HepG2 (cell line): ENCODE data around the gene RCC1. TPM values are rescaled to one million over a fixed set of nuclear protein-coding genes. Genes with fewer than 3 reads are reported as not detected.
A peak's percentile ranks its signal among the peaks of the same experiment; 100 is the strongest.

Source experiments
- CBFB ChIP-seq: sonication (generic); formaldehyde crosslinking; IDR thresholded peaks from 2 replicates; pipeline ENCODE4 v1.4.0; 2020; ENCODE audit warnings: missing genetic modification reagents
- GABPA ChIP-seq, 2 experiments: IDR thresholded peaks; 2 replicates each; pipeline ENCODE4 v1.6.1; 2011 to 2016; ENCODE audit warnings: low read depth in 2 of 2, low read length in 1 of 2, missing biosample characterization in 1 of 2, missing genetic modification characterization in 1 of 2
- HMGA1 ChIP-seq: sonication (generic); formaldehyde crosslinking; conservative IDR thresholded peaks from 2 replicates; pipeline ENCODE4 v1.4.0; 2020; ENCODE audit warnings: missing genetic modification reagents
- KDM4B ChIP-seq: sonication (generic); formaldehyde crosslinking; IDR thresholded peaks from 2 replicates; pipeline ENCODE4 v1.4.0; 2020; ENCODE audit warnings: missing genetic modification reagents
- MBD4 ChIP-seq: IDR thresholded peaks from 2 replicates; pipeline ENCODE4 v1.6.1; 2012; ENCODE audit warnings: low read length, inconsistent platforms, borderline replicate concordance
- MIER2 ChIP-seq: IDR thresholded peaks from 2 replicates; pipeline ENCODE4 v1.6.1; 2016; ENCODE audit warnings: missing biosample characterization, missing genetic modification reagents
- MTF2 ChIP-seq: sonication (generic); formaldehyde crosslinking; IDR thresholded peaks from 2 replicates; pipeline ENCODE4 v1.5.0; 2020; ENCODE audit warnings: missing genetic modification reagents, borderline replicate concordance
- NFIB ChIP-seq: sonication (generic); formaldehyde crosslinking; IDR thresholded peaks from 2 replicates; pipeline ENCODE4 v1.9.0; 2021; ENCODE audit warnings: missing genetic modification reagents, mild to moderate bottlenecking, borderline replicate concordance
- NONO ChIP-seq, 2 experiments: fragments of 450-650 bp in 1 of 2; sonication (generic) in 1 of 2; formaldehyde crosslinking in 1 of 2; IDR thresholded peaks in 1 of 2; conservative IDR thresholded peaks in 1 of 2; 2 replicates each; pipeline versions ENCODE4 v1.6.1 to v1.8.0; 2017 to 2022; ENCODE audit warnings: mild to moderate bottlenecking in 1 of 2, missing genetic modification reagents in 1 of 2, moderate library complexity in 1 of 2
- NR2C2 ChIP-seq: sonication (generic); formaldehyde crosslinking; IDR thresholded peaks from 2 replicates; pipeline ENCODE4 v1.4.0; 2020; ENCODE audit warnings: missing genetic modification reagents, mild to moderate bottlenecking, moderate library complexity, borderline replicate concordance
- PHF5A ChIP-seq: IDR thresholded peaks from one replicate; pipeline ENCODE4 v1.6.1; 2018; ENCODE audit warnings: low read depth, missing genetic modification reagents; ENCODE audit not compliant: unreplicated experiment
- PHF8 ChIP-seq: sonication (generic); formaldehyde crosslinking; IDR thresholded peaks from 2 replicates; pipeline ENCODE4 v1.5.0; 2020; ENCODE audit warnings: missing genetic modification reagents
- RARG ChIP-seq: sonication (generic); formaldehyde crosslinking; IDR thresholded peaks from 2 replicates; pipeline ENCODE4 v1.4.0; 2020; ENCODE audit warnings: low read depth, mild to moderate bottlenecking, missing genetic modification reagents
- TOE1 ChIP-seq: sonication (generic); formaldehyde crosslinking; IDR thresholded peaks from 2 replicates; pipeline ENCODE4 v1.4.0; 2020; ENCODE audit warnings: mild to moderate bottlenecking, missing genetic modification reagents
- ZMAT3 ChIP-seq: sonication (generic); formaldehyde crosslinking; conservative IDR thresholded peaks from 2 replicates; pipeline ENCODE4 v1.7.0; 2021; ENCODE audit warnings: missing genetic modification reagents
- ZNF12 ChIP-seq: sonication (generic); formaldehyde crosslinking; IDR thresholded peaks from 2 replicates; pipeline ENCODE4 v1.5.0; 2020; ENCODE audit warnings: missing genetic modification reagents
- ZNF564 ChIP-seq: sonication (generic); formaldehyde crosslinking; IDR thresholded peaks from 2 replicates; pipeline ENCODE4 v1.8.1; 2023; ENCODE audit warnings: mild to moderate bottlenecking, missing genetic modification reagents
- polyA plus RNA-seq, 8 experiments: library from polyadenylated mRNA; depleted of rRNA in 3 of 8; stranded (reverse) in 7 of 8; unstranded in 1 of 8; fragments of >200 nt; fragmentation: Illumina TruSeq in 4 of 8; extraction: Trizol in 4 of 8; gene quantifications; 2 replicates each; pipeline versions ENCODE4 v1.2.1 to v1.2.3, GENCODE V29; 2011 to 2016; ENCODE audit warnings: low read depth in 4 of 8, missing spikeins in 1 of 8, mixed read lengths in 1 of 8; ENCODE audit not compliant: insufficient read depth in 1 of 8
- total RNA-seq, 5 experiments: library from RNA; depleted of rRNA; stranded (reverse); fragments of >200 nt; fragmentation: Illumina TruSeq; extraction: Trizol; gene quantifications; 2 replicates each; pipeline ENCODE4 v1.2.3, GENCODE V29; 2016; ENCODE audit warnings: low read depth in 1 of 5
- TF ChIP-seq, protein P1 (sequence below): sonication (generic); formaldehyde crosslinking; IDR thresholded peaks from 2 replicates; pipeline ENCODE4 v1.9.0; 2021; ENCODE audit warnings: missing genetic modification reagents, borderline replicate concordance
- TF ChIP-seq, protein P2 (sequence below): sonication (generic); formaldehyde crosslinking; IDR thresholded peaks from 2 replicates; pipeline ENCODE4 v1.5.0; 2020; ENCODE audit warnings: missing genetic modification reagents
- TF ChIP-seq, protein P3 (sequence below): sonication (generic); formaldehyde crosslinking; IDR thresholded peaks from 2 replicates; pipeline ENCODE4 v1.5.1; 2020; ENCODE audit warnings: mild to moderate bottlenecking, missing genetic modification reagents
- TF ChIP-seq, protein P4 (sequence below): sonication (generic); formaldehyde crosslinking; IDR thresholded peaks from 2 replicates; pipeline ENCODE4 v1.5.1; 2020; ENCODE audit warnings: missing genetic modification reagents, mild to moderate bottlenecking, borderline replicate concordance

The RCC1 gene
- total and polyA plus RNA-seq, 2 of the 13 experiments (the other 11 are each of a cell fraction or from before 2014, with no cell fraction given), result 47.2 to 80.8 TPM

DNA sequence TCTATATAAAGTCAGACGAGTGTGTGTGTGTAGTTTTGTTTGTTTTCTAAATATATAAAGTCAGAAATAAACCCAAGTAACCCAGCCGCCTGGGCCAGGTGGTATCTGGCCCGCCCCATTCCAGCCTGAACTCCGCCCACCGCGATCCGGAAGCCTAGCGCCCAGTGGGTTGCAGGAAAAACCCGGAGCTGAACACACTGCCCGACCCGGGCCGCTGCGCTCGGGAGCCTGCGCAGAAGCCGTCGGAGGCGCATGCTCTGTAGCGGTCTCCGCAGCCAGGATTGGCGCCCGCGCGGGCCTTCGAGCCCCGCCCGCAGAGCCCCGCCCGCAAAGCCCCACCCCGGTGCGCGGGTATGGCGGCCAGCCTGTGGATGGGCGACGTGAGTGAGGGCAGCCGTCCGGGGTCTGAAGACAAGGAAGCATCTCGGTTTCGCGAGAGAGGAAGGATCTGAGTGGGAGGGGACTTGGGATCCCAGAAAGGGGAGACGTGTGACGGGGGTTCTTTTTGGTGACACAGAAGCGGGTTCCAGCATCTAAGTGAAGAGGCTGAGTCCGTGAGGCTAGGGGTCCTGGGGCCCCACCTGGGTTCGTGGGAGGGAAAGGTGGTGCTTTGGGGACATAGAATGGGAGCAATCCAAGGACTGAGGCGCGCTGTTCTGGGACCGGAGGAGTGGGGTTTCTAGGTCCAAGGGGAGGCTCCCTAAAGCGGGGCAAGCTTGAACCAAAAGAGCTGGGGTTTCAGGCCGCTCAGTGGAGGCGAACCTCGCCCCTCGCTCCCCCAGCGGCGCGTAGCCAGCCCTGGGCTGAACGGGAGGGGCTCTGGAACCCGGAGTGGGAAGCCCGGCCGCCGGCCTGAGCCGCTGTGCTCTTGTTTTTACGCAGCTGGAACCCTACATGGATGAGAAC is 47.2 kb downstream of the RCC1 start, which contains the start of gene TRNAU1AP (continued):
- peak; percentile 32; the same call in 1 of the 2 replicates for TF ChIP-seq GABPA (IDR thresholded peaks at IDR 0.05; ENCODE audit: low read depth, low read length)
- TF ChIP-seq GABPA (CRISPR knock-in tag; IDR thresholded peaks at IDR 0.05; ENCODE audit: low read depth), result peak; percentile 75
- peak; percentile 30; the same call in 1 of the 2 replicates for TF ChIP-seq CBFB
- TF ChIP-seq NFIB, result no peak
- TF ChIP-seq NR2C2 (CRISPR knock-in tag), result no peak
- TF ChIP-seq RARG, result no peak
- no peak; the same call in 1 of the 2 replicates for TF ChIP-seq KDM4B (CRISPR knock-in tag)
- TF ChIP-seq PHF8 (CRISPR knock-in tag), result peak; percentile 80; the same call in 1 of the 2 replicates
- TF ChIP-seq, protein P1, sequence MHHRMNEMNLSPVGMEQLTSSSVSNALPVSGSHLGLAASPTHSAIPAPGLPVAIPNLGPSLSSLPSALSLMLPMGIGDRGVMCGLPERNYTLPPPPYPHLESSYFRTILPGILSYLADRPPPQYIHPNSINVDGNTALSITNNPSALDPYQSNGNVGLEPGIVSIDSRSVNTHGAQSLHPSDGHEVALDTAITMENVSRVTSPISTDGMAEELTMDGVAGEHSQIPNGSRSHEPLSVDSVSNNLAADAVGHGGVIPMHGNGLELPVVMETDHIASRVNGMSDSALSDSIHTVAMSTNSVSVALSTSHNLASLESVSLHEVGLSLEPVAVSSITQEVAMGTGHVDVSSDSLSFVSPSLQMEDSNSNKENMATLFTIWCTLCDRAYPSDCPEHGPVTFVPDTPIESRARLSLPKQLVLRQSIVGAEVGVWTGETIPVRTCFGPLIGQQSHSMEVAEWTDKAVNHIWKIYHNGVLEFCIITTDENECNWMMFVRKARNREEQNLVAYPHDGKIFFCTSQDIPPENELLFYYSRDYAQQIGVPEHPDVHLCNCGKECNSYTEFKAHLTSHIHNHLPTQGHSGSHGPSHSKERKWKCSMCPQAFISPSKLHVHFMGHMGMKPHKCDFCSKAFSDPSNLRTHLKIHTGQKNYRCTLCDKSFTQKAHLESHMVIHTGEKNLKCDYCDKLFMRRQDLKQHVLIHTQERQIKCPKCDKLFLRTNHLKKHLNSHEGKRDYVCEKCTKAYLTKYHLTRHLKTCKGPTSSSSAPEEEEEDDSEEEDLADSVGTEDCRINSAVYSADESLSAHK, result no peak
- TF ChIP-seq ZMAT3 (CRISPR knock-in tag), result peak; percentile 83
- no peak for TF ChIP-seq NONO (IDR thresholded peaks at IDR 0.05)
- peak; percentile 88 for TF ChIP-seq NONO (CRISPR knock-in tag; conservative IDR thresholded peaks at IDR 0.05)
- TF ChIP-seq MIER2 (CRISPR knock-in tag), result no peak
- TF ChIP-seq HMGA1 (CRISPR knock-in tag), result no peak
- TF ChIP-seq, protein P2, sequence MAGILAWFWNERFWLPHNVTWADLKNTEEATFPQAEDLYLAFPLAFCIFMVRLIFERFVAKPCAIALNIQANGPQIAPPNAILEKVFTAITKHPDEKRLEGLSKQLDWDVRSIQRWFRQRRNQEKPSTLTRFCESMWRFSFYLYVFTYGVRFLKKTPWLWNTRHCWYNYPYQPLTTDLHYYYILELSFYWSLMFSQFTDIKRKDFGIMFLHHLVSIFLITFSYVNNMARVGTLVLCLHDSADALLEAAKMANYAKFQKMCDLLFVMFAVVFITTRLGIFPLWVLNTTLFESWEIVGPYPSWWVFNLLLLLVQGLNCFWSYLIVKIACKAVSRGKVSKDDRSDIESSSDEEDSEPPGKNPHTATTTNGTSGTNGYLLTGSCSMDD (CRISPR knock-in tag), result no peak
- TF ChIP-seq, protein P3, sequence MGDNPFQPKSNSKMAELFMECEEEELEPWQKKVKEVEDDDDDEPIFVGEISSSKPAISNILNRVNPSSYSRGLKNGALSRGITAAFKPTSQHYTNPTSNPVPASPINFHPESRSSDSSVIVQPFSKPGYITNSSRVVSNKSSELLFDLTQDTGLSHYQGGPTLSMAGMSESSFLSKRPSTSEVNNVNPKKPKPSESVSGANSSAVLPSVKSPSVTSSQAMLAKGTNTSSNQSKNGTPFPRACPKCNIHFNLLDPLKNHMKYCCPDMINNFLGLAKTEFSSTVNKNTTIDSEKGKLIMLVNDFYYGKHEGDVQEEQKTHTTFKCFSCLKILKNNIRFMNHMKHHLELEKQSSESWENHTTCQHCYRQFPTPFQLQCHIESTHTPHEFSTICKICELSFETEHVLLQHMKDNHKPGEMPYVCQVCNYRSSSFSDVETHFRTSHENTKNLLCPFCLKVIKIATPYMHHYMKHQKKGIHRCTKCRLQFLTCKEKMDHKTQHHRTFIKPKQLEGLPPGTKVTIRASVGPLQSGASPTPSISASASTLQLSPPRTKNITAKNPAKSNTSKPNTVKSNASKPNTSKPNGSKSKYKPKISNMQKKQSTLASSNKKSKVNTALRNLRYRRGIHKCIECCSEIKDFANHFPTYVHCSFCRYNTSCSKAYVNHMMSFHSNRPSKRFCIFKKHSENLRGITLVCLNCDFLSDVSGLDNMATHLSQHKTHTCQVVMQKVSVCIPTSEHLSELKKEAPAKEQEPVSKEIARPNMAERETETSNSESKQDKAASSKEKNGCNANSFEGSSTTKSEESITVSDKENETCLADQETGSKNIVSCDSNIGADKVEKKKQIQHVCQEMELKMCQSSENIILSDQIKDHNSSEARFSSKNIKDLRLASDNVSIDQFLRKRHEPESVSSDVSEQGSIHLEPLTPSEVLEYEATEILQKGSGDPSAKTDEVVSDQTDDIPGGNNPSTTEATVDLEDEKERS (CRISPR knock-in tag), result no peak; the same call in 1 of the 2 replicates
- TF ChIP-seq ZNF564 (CRISPR knock-in tag), result peak; percentile 71; the same call in 1 of the 2 replicates
- TF ChIP-seq MBD4, result no peak
- no peak for TF ChIP-seq ZNF12 (CRISPR knock-in tag)
- peak; percentile 63 for TF ChIP-seq PHF5A (CRISPR knock-in tag)
- no peak for TF ChIP-seq TOE1 (CRISPR knock-in tag)
- no peak for TF ChIP-seq MTF2
- TF ChIP-seq, protein P4, sequence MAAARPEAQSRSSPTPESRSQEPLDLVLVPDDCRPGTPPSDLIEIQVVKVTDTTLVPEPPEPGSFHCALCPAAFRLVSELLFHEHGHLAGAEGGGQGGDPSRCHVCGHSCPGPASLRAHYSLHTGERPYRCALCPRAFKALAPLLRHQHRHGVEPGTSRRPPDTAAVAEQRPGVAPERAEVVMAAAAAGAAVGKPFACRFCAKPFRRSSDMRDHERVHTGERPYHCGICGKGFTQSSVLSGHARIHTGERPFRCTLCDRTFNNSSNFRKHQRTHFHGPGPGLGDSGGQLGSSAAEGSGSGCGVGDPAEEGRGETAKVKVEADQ (CRISPR knock-in tag), result 0 out of 2 replicates have a peak, but pooled peaks have one; percentile 65
